Measurements from ENCODE around the gene ATP5PF. TPM values are rescaled to one million over a fixed set of nuclear protein-coding genes. Genes with fewer than 3 reads are reported as not detected.

Gene ATP5PF
- total RNA-seq, 3 donors from 2014 or later, result 159 to 215 (median 205) TPM

- no peak overlapping the region for H3K4me3 ChIP-seq
- no peak for DNase-seq
- no peaks in the 10 kb centered on the region for H3K36me3 ChIP-seq (ENCODE audit: low read depth)
- no peaks in the 10 kb centered on the region for H3K9me3 ChIP-seq
- intact Hi-C loops (cut with DNase I, micrococcal nuclease), result no loop called here
- no peak for TF ChIP-seq CTCF (IDR thresholded peaks at IDR 0.05)
- peaks cover 22% of the 10 kb centered on the region for H3K4me1 ChIP-seq (ENCODE audit: low read depth)
- ATAC-seq, result no peak
These were observed 2.7 kb upstream of the ATP5PF start for GRCh38 chr21:25737421-25737820.

- Histone ChIP-seq H3K4me1 (ENCODE audit: low read depth) (peaks cover 28% of the 10 kb centered on the region), H3K9me3 (no peaks in the 10 kb centered on the region), H3K36me3 (ENCODE audit: low read depth) (no peaks in the 10 kb centered on the region), H3K4me3 (peak overlapping the region; percentile 91)
- intact Hi-C loops (cut with DNase I, micrococcal nuclease), result no loop called here
- peak; percentile 67 for ATAC-seq
- TF ChIP-seq CTCF (IDR thresholded peaks at IDR 0.05), result no peak
- peak; percentile 89 to 91 (median 89) for DNase-seq
These were observed 1.2 kb upstream of the ATP5PF start for GRCh38 chr21:25735646-25736597.

- intact Hi-C loops (cut with DNase I, micrococcal nuclease), result no loop called here
- no peak for DNase-seq
- TF ChIP-seq CTCF (IDR thresholded peaks at IDR 0.05), result no peak
- no peaks in the 10 kb centered on the region for H3K36me3 ChIP-seq (ENCODE audit: low read depth)
- H3K4me1 ChIP-seq (ENCODE audit: low read depth), result peaks cover 28% of the 10 kb centered on the region
- ATAC-seq, result no peak
- peak overlapping the region; percentile 91 for H3K4me3 ChIP-seq
- H3K9me3 ChIP-seq, result no peaks in the 10 kb centered on the region
These were observed 125 bp downstream of the ATP5PF start for GRCh38 chr21:25734654-25734903.

GRCh38 chr21:25733859-25734653 is 648 bp downstream of the ATP5PF start:
- H3K4me1 ChIP-seq (ENCODE audit: low read depth), result peaks cover 28% of the 10 kb centered on the region
- H3K9me3 ChIP-seq, result no peaks in the 10 kb centered on the region
- ATAC-seq (peak; percentile 36), DNase-seq (peak in 1 of 3 donors; percentile 36)
- H3K36me3 ChIP-seq (ENCODE audit: low read depth), result peaks cover 3% of the 10 kb centered on the region
- peak overlapping the region; percentile 91 for H3K4me3 ChIP-seq
- intact Hi-C loops (cut with DNase I, micrococcal nuclease), result no loop called here
- TF ChIP-seq CTCF (IDR thresholded peaks at IDR 0.05), result no peak

- TF ChIP-seq CTCF (IDR thresholded peaks at IDR 0.05), result no peak
- no peak overlapping the region for H3K4me3 ChIP-seq
- H3K9me3 ChIP-seq, result no peaks in the 10 kb centered on the region
- H3K36me3 ChIP-seq (ENCODE audit: low read depth), result peaks cover 9% of the 10 kb centered on the region
- DNase-seq, result no peak
- ATAC-seq, result no peak
- intact Hi-C loops (cut with DNase I, micrococcal nuclease), result no loop called here
- H3K4me1 ChIP-seq (ENCODE audit: low read depth), result peaks cover 28% of the 10 kb centered on the region
These were observed 2.5 kb downstream of the ATP5PF start for GRCh38 chr21:25732091-25732760.
